GM10266 (cell line): ENCODE measurements around the gene ZNF385C.

ENCODE experiments used
- DNase-seq: peaks from one replicate; pipeline ENCODE4 v3.0.0; 2012; ENCODE audit errors: extremely low spot score
- CTCF ChIP-seq: IDR thresholded peaks from 2 replicates; pipeline ENCODE4 v1.5.1; 2012; ENCODE audit warnings: mild to moderate bottlenecking, low read depth; ENCODE audit not compliant: control insufficient read depth, insufficient read depth; ENCODE audit errors: missing control alignments

ZNF385C gene

GRCh38 chr17:42135664-42136653 is 37.7 kb upstream of the ZNF385C start:
- TF ChIP-seq CTCF = no peak
- DNase-seq = no peak

GRCh38 chr17:42135151-42135550 is 36.9 kb upstream of the ZNF385C start:
- no peak for TF ChIP-seq CTCF
- DNase-seq = no peak

GRCh38 chr17:42133461-42134041 is 35.3 kb upstream of the ZNF385C start:
- DNase-seq = peak; percentile 58

GRCh38 chr17:42132941-42133340 is 34.7 kb upstream of the ZNF385C start:
- no peak for TF ChIP-seq CTCF
- no peak for DNase-seq

More at GRCh38 chr17:42133461-42134041, 35.3 kb upstream of the ZNF385C start:
- no peak for TF ChIP-seq CTCF

GRCh38 chr17:42131981-42132432 is 33.7 kb upstream of the ZNF385C start:
- TF ChIP-seq CTCF = no peak
- DNase-seq = no peak

GRCh38 chr17:42131232-42131631 is 33.0 kb upstream of the ZNF385C start:
- no peak for DNase-seq
- TF ChIP-seq CTCF = no peak
